HepG2 (cell line): ENCODE results near the gene POP5. TPM values are rescaled to one million over a fixed set of nuclear protein-coding genes. Genes with fewer than 3 reads are reported as not detected.

ENCODE experiments used
- ATF5 ChIP-seq: sonication (generic); formaldehyde crosslinking; IDR thresholded peaks from 2 replicates; pipeline ENCODE4 v1.4.0; 2020; ENCODE audit warnings: mild to moderate bottlenecking, low read depth, missing genetic modification reagents
- CEBPG ChIP-seq: IDR thresholded peaks from 2 replicates; pipeline ENCODE4 v1.6.1; 2016
- HMGXB4 ChIP-seq, 2 experiments: sonication (generic) in 1 of 2; formaldehyde crosslinking in 1 of 2; IDR thresholded peaks; 2 replicates each; pipeline versions ENCODE4 v1.4.0 to v1.6.1; 2018 to 2020; ENCODE audit warnings: missing genetic modification reagents in 2 of 2, borderline replicate concordance in 1 of 2, low read depth in 1 of 2, mild to moderate bottlenecking in 1 of 2, missing biosample characterization in 1 of 2
- JUND ChIP-seq: sonication (generic); formaldehyde crosslinking; IDR thresholded peaks from 2 replicates; pipeline ENCODE4 v1.8.0; 2022; ENCODE audit warnings: mild to moderate bottlenecking, missing genetic modification reagents
- KAT8 ChIP-seq: IDR thresholded peaks from 2 replicates; pipeline ENCODE4 v1.6.1; 2016; ENCODE audit warnings: missing genetic modification reagents, missing compliant biosample characterization
- MTA1 ChIP-seq: sonication (generic); formaldehyde crosslinking; IDR thresholded peaks from 2 replicates; pipeline ENCODE4 v1.4.0; 2020; ENCODE audit warnings: missing genetic modification reagents, mild to moderate bottlenecking, borderline replicate concordance
- NFKB2 ChIP-seq: sonication (generic); formaldehyde crosslinking; IDR thresholded peaks from 2 replicates; pipeline ENCODE4 v1.4.0; 2020; ENCODE audit warnings: missing genetic modification reagents, borderline replicate concordance
- ONECUT2 ChIP-seq: sonication (generic); formaldehyde crosslinking; IDR thresholded peaks from 2 replicates; pipeline ENCODE4 v1.4.0; 2020; ENCODE audit warnings: missing genetic modification reagents
- ZBTB2 ChIP-seq: sonication (generic); formaldehyde crosslinking; IDR thresholded peaks from 2 replicates; pipeline ENCODE4 v1.8.0; 2022; ENCODE audit warnings: low read depth, missing genetic modification reagents
- ZBTB40 ChIP-seq, 2 experiments: fragments of 450-650 bp in 1 of 2; sonication (generic) in 1 of 2; formaldehyde crosslinking in 1 of 2; IDR thresholded peaks; 2 replicates each; pipeline versions ENCODE4 v1.6.1 to v1.8.0; 2016 to 2022; ENCODE audit warnings: antibody characterized with exemption in 1 of 2, mild to moderate bottlenecking in 1 of 2, missing genetic modification reagents in 1 of 2
- ZKSCAN5 ChIP-seq: sonication (generic); formaldehyde crosslinking; IDR thresholded peaks from 2 replicates; pipeline ENCODE4 v1.5.1; 2020; ENCODE audit warnings: mild to moderate bottlenecking, missing genetic modification reagents
- ZNF232 ChIP-seq: sonication (generic); formaldehyde crosslinking; IDR thresholded peaks from 2 replicates; pipeline ENCODE4 v1.4.0; 2020; ENCODE audit warnings: missing genetic modification reagents, borderline replicate concordance
- ZNF30 ChIP-seq: sonication (generic); formaldehyde crosslinking; IDR thresholded peaks from 2 replicates; pipeline ENCODE4 v1.5.0; 2020; ENCODE audit warnings: mild to moderate bottlenecking, missing genetic modification reagents
- ZNF547 ChIP-seq: sonication (generic); formaldehyde crosslinking; IDR thresholded peaks from 2 replicates; pipeline ENCODE4 v1.5.1; 2020; ENCODE audit warnings: mild to moderate bottlenecking, missing genetic modification reagents
- ZNF580 ChIP-seq: IDR thresholded peaks from 2 replicates; pipeline ENCODE4 v1.6.1; 2016; ENCODE audit warnings: low read depth, borderline replicate concordance
- polyA plus RNA-seq, 8 experiments: library from polyadenylated mRNA; depleted of rRNA in 3 of 8; stranded (reverse) in 7 of 8; unstranded in 1 of 8; fragments of >200 nt; fragmentation: Illumina TruSeq in 4 of 8; extraction: Trizol in 4 of 8; gene quantifications; 2 replicates each; pipeline versions ENCODE4 v1.2.1 to v1.2.3, GENCODE V29; 2011 to 2016; ENCODE audit warnings: low read depth in 4 of 8, missing spikeins in 1 of 8, mixed read lengths in 1 of 8; ENCODE audit not compliant: insufficient read depth in 1 of 8
- total RNA-seq, 5 experiments: library from RNA; depleted of rRNA; stranded (reverse); fragments of >200 nt; fragmentation: Illumina TruSeq; extraction: Trizol; gene quantifications; 2 replicates each; pipeline ENCODE4 v1.2.3, GENCODE V29; 2016; ENCODE audit warnings: low read depth in 1 of 5

POP5 gene
- total and polyA plus RNA-seq, 2 of the 13 experiments (the other 11 are each of a cell fraction or from before 2014, with no cell fraction given), result 45.6 to 61.3 TPM

GRCh38 chr12:120528861-120529525 lies 52.2 kb downstream of the POP5 start, which contains the start of gene COQ5 (continued):
- TF ChIP-seq MTA1 (CRISPR knock-in tag) (peak; percentile 84; the same call in 1 of the 2 replicates), CEBPG (CRISPR knock-in tag) (peak; percentile 97), ZKSCAN5 (CRISPR knock-in tag) (no peak), NFKB2 (CRISPR knock-in tag) (peak; percentile 81; the same call in 1 of the 2 replicates), ONECUT2 (no peak), ZNF547 (peak; percentile 15; the same call in 1 of the 2 replicates), ATF5 (CRISPR knock-in tag) (no peak), HMGXB4 (CRISPR knock-in tag; IDR thresholded peaks at IDR 0.05; ENCODE audit: borderline replicate concordance in 1 of 2, low read depth in 1 of 2) (peak; percentile 77 to 89; a peak in 3 of 4 replicates), ZNF580 (CRISPR knock-in tag) (peak; percentile 69; the same call in 1 of the 2 replicates), ZNF232 (peak; percentile 89; the same call in 1 of the 2 replicates), ZBTB2 (CRISPR knock-in tag) (peak; percentile 41; the same call in 1 of the 2 replicates), JUND (CRISPR knock-in tag) (peak; percentile 81), ZNF30 (CRISPR knock-in tag) (0 out of 2 replicates have a peak, but pooled peaks have one; percentile 40), ZBTB40 (IDR thresholded peaks at IDR 0.05) (no peak), ZBTB40 (CRISPR knock-in tag; IDR thresholded peaks at IDR 0.05) (peak; percentile 25; the same call in 1 of the 2 replicates), KAT8 (CRISPR knock-in tag) (peak; percentile 93)
